Measurements from ENCODE around the gene CLSTN3. TPM values are rescaled to one million over a fixed set of nuclear protein-coding genes. Genes with fewer than 3 reads are reported as not detected.

Gene CLSTN3
- total RNA-seq, 1 donor from 2014 or later: 14.8 TPM

DNA sequence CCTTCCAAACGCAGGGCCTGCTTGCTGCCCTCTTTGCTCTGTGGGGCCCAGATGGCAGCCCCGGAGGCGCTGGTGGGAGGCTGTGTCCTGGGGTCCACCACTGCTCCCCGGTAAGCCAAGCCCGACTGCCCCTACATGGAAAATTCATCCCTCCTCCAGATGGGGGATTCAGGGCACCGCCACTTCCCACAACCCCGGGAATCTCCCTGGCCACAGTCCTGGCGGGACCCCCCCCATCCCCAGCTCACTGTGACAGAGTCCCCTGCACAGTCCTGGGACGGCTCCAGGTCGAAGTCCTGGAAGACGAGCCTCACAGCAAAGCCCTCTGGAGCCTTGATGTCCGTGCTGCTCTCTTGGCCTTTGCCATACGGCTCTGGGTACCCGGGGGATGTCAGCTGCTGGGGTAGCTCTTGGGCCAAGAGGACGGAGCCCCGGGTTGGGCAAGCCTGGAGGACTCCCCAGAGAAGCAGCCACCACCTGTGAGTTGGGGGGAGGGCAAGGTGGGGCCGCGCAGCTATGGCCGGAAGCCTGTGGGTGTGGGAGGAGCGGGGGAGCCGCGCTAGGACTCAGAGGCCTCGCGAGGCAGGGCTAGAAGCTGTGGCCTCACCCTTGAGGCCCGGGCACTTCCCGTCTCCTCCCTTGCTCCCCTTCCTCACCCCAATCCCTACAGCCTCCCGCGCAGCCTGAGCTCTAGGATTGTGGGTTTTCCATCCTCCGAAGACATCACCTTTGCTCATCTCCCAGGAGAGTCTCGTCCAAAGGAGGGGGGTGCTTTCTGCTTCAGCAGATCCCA lies 22.0 kb upstream of the CLSTN3 start:
- intact Hi-C loops (cut with micrococcal nuclease): loop anchor here (1.0 to 5.0 kb wide), 5 partner anchors 16 to 355 kb away; partner anchors contain the start of genes C1R, CDCA3, CLSTN3 and LPCAT3
- Mint-ChIP-seq H3K27ac (peak overlapping the region; percentile 94), H3K4me3 (peak overlapping the region; percentile 92), H3K36me3 (ENCODE audit: low read depth) (peaks cover 32% of the 10 kb centered on the region), H3K4me1 (peaks cover 26% of the 10 kb centered on the region), H3K27me3 (no peaks in the 10 kb centered on the region), H3K9me3 (peaks cover 11% of the 10 kb centered on the region)
- POLR2A ChIA-PET: interaction anchor here (0.6 to 4.7 kb wide), 16 partner anchors 14 to 532 kb away, joined by 3 to 69 read pairs (median 4); partner anchors contain the start of genes C12orf57, CDCA3, EMG1 and MLF2
- CTCF ChIA-PET: interaction anchor here (0.6 to 5.1 kb wide), 14 partner anchors 10 to 537 kb away, joined by 3 to 29 read pairs (median 4); partner anchors contain the start of genes C12orf57, RNU7-1 and SPSB2
- TF ChIP-seq, protein P1, sequence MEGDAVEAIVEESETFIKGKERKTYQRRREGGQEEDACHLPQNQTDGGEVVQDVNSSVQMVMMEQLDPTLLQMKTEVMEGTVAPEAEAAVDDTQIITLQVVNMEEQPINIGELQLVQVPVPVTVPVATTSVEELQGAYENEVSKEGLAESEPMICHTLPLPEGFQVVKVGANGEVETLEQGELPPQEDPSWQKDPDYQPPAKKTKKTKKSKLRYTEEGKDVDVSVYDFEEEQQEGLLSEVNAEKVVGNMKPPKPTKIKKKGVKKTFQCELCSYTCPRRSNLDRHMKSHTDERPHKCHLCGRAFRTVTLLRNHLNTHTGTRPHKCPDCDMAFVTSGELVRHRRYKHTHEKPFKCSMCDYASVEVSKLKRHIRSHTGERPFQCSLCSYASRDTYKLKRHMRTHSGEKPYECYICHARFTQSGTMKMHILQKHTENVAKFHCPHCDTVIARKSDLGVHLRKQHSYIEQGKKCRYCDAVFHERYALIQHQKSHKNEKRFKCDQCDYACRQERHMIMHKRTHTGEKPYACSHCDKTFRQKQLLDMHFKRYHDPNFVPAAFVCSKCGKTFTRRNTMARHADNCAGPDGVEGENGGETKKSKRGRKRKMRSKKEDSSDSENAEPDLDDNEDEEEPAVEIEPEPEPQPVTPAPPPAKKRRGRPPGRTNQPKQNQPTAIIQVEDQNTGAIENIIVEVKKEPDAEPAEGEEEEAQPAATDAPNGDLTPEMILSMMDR (IDR thresholded peaks at IDR 0.05): no peak
- DNase-seq: peak; percentile 57
- ATAC-seq (ENCODE audit: low read depth): peak; percentile 92

DNA sequence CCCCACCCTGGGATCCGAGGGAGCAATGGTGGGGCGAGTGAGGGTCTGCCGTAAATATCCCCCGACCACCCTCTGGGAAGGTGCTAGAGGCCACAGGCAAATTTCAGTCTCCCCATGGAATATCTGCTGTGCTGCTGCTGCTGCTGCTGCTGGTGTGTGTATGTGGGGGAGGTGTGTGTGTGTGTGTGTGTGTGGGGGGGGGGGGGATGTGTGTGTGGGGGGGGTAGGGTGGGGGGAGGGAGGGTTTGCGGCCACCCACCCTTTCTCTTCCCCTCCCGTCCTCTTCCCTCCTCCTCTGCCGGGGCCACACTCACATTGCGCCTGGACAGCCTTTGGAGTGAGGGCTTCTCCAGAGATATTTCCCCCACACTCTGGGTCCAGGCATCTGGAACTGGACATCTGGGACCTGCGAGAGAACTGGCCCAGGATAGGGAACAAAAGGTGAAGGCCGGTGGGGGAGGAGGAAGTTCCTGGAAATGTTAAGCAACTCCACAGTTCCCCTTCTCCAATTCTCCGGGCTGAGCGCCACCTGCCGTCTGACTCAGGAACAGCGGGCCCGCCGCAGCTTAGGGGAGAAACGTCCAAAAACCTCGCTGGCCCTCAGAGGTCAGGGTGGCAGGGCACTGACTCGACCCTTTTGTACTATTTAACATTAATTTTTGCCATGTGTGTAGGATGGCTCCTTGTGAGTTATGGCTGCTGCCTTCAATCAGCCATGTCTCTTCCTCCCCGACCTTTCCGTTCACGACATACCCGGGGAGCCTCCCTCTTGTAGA lies 21.2 kb upstream of the CLSTN3 start, which contains the start of gene C1RL:
TSS of gene C1RL (minus strand) at position 419 of the 776 bp plus-strand sequence. CDS start at position 385, 34 bp downstream.
- DNase-seq (peak; percentile 83), ATAC-seq (ENCODE audit: low read depth) (peak; percentile 53)
- TF ChIP-seq, protein P1 (IDR thresholded peaks at IDR 0.05): peak; percentile 58
- peaks cover 26% of the 10 kb centered on the region for H3K36me3 Mint-ChIP-seq (ENCODE audit: low read depth)
- peak within 1 kb of the TSS; percentile 92 for H3K4me3 Mint-ChIP-seq
- intact Hi-C loops (cut with micrococcal nuclease): loop anchor here (1.0 to 5.0 kb wide), 10 partner anchors 17 to 356 kb away; partner anchors contain the start of genes C12orf57, C1R, CDCA3 and CLSTN3
- POLR2A ChIA-PET: interaction anchor here (0.6 to 4.7 kb wide), 14 partner anchors 13 to 391 kb away, joined by 3 to 69 read pairs (median 4); partner anchors contain the start of genes C12orf57, CDCA3, EMG1 and MLF2
- CTCF ChIA-PET: interaction anchor here (0.6 to 5.1 kb wide), 12 partner anchors 9 to 918 kb away, joined by 3 to 29 read pairs (median 4); partner anchors contain the start of genes C12orf57, RNU7-1 and SPSB2
- peaks cover 29% of the 10 kb centered on the region for H3K4me1 Mint-ChIP-seq
- H3K27me3 Mint-ChIP-seq: no peaks in the 10 kb centered on the region
- H3K9me3 Mint-ChIP-seq: peaks cover 11% of the 10 kb centered on the region
- H3K27ac Mint-ChIP-seq: peak within 1 kb of the TSS; percentile 94

GRCh38 chr12:7109572-7109920 lies 20.6 kb upstream of the CLSTN3 start:
- peaks cover 11% of the 10 kb centered on the region for H3K9me3 Mint-ChIP-seq
- ATAC-seq (ENCODE audit: low read depth) (no peak), DNase-seq (no peak)
- peak overlapping the region; percentile 92 for H3K4me3 Mint-ChIP-seq
- H3K4me1 Mint-ChIP-seq: peaks cover 29% of the 10 kb centered on the region
- ChIA-PET POLR2A (interaction anchor here (0.8 to 4.7 kb wide), 4 partner anchors 16 to 257 kb away, joined by 3 to 69 read pairs (median 10); partner anchors contain the start of genes C12orf57, CDCA3, RNU7-1 and SPSB2), CTCF (interaction anchor here (0.6 to 5.1 kb wide), 5 partner anchors 10 to 918 kb away, joined by 3 to 29 read pairs (median 18); partner anchors contain the start of genes C12orf57, RNU7-1 and SPSB2)
- H3K36me3 Mint-ChIP-seq (ENCODE audit: low read depth): peaks cover 30% of the 10 kb centered on the region
- intact Hi-C loops (cut with micrococcal nuclease): loop anchor here (1.0 to 5.0 kb wide), 8 partner anchors 21 to 357 kb away; partner anchors contain the start of genes C12orf57, CDCA3, CLSTN3 and EMG1
- H3K27ac Mint-ChIP-seq: peak overlapping the region; percentile 94
- TF ChIP-seq, protein P1 (IDR thresholded peaks at IDR 0.05): no peak
- no peaks in the 10 kb centered on the region for H3K27me3 Mint-ChIP-seq

- peaks cover 33% of the 10 kb centered on the region for H3K36me3 Mint-ChIP-seq (ENCODE audit: low read depth)
- POLR2A ChIA-PET: interaction anchor here (0.7 to 4.7 kb wide), 3 partner anchors 92 to 166 kb away, joined by 3 to 69 read pairs (median 3); partner anchors contain the start of genes C12orf57, EMG1, LPCAT3 and PHB2
- DNase-seq (no peak), ATAC-seq (ENCODE audit: low read depth) (no peak)
- H3K27me3 Mint-ChIP-seq: no peaks in the 10 kb centered on the region
- intact Hi-C loops (cut with micrococcal nuclease): no loop called here
- no peak overlapping the region for H3K4me3 Mint-ChIP-seq
- H3K4me1 Mint-ChIP-seq: peaks cover 29% of the 10 kb centered on the region
- peaks cover 8% of the 10 kb centered on the region for H3K9me3 Mint-ChIP-seq
- CTCF ChIA-PET: interaction anchor here (1.6 to 5.1 kb wide), 4 partner anchors 17 to 241 kb away, joined by 6 to 29 read pairs (median 12); partner anchors contain the start of genes C12orf57, RNU7-1 and SPSB2
- TF ChIP-seq, protein P1 (IDR thresholded peaks at IDR 0.05): no peak
- H3K27ac Mint-ChIP-seq: no peak overlapping the region
Measured at GRCh38 chr12:7110661-7111060, 19.5 kb upstream of the CLSTN3 start.

All from activated B cell treated with CpG ODN at 0.5 μM for 24 hours (primary cell).